HG03439 (cell line): ENCODE measurements around the gene DAP.
A peak's percentile ranks its signal among the peaks of the same experiment; 100 is the strongest.

Experiments
- ATAC-seq: cut with Tn5 transposase; IDR thresholded peaks from one replicate; pipeline ENCODE4 v1.9.1; 2021; ENCODE audit warnings: mild to moderate bottlenecking, moderate library complexity; ENCODE audit not compliant: unreplicated experiment

The DAP gene

DNA sequence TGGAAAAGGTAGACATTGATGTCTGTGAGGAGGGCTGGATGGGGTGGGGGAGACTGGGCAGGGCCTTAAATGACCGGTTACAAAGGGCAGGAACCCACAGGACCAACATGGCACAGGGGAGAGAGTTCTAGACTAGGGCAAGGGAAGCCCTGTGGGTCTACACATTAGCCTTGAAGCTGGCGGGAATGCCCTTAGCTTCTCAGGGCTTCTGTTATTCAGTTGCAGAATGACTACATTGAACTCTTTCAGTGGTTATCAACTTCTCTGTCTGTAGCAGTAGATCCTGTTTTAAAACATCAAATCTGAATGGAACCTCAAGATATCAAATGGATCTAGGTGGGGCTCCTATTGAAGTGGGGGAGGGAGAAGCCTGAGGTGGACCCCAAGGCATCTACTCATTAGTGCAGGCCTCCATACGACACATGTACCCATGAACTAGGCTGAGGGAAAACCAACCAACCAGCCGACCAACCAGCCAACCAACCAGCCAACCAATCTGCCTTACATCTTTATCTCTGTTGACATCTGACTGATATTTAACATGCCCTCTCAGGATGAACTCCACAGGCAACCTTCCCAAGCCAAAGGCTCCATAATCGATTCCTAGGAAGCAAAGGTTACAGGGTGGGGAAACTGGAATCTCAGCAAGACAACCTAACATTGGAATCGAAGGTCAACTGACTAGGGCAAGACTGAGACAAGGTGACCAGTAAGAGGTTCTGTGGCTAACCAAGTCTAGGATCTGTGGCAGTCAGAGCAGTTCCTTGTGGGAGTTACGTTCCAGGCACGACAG is 48.3 kb downstream of the DAP start:
- peak; percentile 77 for ATAC-seq

DNA sequence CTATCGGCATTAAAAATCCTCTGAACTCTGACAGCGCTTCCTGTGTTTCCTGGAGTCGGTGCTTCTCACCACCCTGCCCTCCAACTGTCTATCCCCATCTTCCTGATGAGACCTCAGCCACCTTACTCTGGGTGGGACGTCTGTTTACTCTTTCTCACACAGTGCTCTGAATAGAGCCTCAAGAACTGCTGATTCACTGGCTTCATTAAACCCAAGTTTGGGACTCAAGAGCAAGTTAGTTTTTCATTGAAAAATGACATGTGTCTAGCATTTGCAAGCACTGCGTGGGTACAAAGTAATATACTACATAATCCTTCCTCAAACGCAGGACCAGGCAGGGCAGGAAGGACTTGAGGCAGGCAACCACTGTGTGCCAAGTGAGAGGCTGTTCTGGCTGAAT is 49.5 kb downstream of the DAP start:
- ATAC-seq = no peak

DNA sequence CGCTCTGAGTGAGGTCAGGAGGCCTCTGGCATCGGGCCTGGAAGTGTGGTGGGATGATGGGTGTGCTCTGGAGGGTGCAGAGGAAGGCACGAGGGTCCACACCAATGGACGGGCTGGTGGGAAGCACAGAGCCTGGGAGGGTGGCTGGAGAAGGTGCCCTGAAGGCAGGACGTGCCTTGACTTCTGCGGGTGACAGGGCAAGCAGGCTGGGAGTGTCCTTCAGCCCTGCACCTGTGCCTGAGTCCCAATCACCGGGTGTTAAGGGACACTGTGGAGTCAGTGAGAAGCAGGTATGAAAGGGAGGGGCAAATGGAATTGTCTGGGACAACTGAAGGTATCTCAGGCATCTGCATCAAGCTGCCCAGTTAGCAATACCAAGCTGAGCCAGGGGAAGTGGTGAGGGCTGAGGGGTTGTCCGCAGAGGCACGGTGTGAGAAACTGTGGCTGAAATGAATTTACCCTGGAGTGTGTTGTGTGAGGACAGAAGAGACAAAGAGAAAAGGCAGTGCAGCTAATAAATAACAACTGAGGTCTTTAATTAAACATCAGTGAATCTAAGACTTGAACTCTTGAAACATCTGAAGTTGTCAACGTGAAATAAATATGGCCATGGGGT is 50.4 kb downstream of the DAP start:
- no peak for ATAC-seq

DNA sequence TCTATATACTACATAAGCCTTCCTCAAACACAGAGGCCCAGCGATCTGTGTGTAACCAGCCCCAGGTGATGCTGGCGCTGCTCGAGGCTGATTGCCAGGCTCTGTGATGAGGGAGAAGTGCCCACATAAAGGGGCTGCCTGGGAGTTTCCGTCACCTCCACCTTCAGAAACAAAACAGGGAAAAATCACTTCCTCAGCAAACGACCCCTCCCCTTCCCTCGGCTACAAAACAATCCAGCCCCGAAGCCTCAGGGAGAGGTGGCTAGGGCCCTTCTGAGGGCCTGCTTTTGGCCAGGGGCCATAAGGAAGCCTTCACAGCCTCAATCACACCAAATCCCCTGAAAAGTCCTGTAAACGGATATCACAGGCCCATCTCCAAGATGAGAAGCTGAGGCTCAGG is 51.1 kb downstream of the DAP start:
- ATAC-seq = no peak

DNA sequence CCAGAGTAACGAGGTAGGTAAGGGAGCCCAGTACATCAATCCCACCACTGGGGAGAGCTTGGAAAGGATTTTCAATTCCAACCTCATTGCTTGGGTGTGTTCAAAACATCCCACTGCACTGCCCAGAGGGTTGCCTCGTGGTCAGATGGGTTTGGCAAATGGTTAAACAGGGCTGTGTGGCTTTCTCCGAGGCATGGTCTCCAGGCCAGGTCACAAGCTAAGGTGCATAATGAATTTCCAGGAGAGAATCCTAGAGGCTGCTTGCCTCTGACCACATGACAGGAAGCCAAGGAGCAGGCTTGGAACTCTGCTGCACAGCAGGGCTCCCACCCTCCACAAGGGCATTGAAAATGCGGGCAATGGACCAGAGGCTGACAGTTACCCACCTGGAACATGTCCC is 51.6 kb downstream of the DAP start:
- no peak for ATAC-seq

DNA sequence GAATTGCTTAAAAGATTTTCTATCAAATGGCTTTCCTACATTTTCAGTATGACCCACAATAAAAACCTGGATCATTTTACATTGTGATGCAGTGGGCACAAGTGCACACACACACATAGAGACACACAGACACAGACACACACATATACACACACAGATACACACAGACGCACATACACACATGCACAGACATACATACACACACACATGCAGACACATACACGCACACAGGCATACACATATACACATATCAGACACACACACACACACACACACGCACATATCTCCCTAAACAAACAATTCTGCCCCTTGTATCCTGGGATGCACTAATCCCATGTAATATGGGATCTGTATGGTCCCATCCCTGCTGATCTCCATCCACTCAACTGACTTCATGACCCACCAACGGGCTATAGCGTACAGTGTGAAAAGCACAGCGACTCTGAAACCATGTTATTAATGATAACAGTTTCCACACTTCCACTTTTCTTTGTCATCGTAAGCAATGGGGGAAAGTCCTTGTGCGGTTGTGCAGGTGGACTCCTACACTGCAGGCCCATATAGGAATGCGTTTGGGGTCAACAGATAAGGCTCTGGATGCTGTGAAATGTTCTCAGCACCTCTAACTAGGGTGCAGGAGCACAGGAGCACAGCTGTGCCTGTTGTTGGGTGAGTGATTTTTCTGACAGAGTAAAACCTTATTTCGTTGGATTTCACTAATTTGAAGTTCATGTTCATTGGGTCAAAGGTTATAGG is 52.7 kb downstream of the DAP start:
- no peak for ATAC-seq

DNA sequence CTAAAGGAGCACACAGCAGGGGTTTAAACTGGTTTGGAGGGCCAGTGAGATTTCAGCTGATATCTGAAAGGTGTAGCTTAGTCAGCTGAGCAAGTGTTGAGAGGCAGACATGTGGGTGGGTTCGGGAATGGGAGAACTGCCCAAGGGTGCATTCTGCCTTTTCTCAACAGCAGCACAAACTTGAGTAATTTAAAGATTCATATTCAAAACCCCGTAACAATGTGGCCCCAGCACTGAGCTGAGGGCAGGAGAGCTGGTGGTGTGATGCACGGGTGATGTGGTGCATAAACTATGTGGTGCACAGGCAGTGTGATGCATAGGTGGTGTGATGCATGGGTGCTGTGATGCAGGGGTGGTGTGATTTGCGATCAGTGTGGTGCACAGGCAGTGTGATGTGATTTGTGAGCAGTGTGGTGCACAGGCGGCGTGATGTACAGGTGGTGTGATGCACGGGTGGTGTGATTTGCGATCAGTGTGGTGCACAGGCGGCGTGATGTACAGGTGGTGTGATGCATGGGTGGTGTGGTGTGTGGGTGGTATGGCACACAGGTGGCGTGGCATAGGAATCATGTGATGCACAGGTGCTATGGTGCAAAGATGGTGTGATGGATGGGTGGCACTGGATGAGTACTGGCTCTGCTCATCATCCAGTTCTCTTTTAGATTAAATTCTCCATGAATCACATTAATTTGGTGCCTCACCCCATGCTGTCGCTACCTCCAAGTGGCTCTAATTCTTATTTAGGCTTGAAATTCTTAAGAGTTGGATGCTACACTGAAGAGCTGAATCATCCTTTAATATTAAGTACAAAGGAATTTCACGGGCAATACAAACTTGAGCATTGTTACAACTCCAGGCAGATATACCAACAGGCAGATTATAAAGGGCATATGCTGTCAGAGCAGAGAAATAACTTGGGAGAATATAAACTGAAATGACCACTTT is 53.6 kb downstream of the DAP start:
- no peak for ATAC-seq

DNA sequence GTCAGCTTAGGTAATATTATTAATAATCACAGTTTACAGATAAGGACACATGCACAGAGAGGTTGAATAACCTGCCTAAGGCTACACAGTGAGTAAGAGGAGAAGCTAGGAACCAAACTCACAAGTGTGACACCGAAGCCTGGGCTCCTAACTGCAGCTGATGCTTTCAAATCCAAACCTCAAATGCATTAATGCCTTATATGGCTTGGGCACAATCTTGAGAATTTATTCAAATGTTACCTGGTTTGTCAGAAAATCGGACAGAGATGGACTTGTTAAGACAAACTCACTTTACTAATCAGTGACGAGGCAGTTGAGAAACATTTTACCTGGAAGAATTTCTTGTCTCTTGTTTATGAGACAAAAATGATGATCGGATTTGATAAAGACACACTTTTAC is 54.7 kb downstream of the DAP start:
- ATAC-seq = no peak

DNA sequence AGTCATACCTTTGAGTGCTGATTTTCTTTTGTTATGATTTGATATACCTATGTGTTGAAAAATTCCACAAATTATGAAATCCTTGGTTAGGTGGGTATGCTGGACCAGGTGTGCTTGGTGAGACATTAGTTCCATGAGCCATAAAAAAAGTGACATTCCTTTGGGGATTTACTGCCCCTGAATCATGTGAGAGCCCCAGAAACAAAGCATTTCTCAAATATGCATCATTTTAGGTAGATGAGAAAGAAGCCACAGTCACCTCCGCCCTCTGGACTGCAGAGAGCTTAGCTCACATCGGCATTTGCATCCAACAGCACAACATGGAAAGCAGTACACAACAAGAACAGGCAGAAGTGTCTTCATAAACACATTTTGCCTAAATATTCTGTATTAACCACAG is 55.3 kb downstream of the DAP start:
- ATAC-seq = no peak

DNA sequence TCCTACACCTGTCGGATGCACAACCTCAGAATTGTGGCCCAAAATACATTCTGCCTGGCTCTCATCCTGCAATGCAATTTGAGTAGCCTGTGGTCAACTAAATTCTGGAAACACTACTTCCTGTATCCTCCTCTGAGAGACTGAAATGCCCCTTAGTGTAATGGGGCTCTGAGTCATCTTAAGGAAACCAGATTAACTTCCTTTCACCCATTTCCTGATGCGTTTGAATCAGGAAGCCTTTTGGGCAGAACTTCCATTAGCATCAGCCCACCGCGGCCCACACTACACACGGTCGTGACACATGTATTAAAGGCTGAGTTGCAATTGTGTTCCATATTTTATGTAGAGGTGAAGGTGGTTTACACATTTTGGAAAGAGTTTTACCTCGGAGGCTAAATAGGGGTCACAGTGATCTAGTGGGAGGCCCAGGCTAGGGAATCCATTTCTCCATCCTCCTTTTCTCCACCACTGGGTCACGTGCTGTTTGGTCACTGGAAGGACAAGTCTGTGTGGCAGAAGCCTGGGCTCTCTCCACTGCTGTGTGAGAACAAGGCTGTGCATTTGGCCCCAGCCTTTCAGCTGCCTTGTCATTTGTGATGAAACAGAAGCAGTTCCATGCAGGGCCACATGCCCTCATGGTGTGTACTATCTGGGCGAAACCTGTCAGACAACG is 55.9 kb downstream of the DAP start:
- ATAC-seq = no peak

DNA sequence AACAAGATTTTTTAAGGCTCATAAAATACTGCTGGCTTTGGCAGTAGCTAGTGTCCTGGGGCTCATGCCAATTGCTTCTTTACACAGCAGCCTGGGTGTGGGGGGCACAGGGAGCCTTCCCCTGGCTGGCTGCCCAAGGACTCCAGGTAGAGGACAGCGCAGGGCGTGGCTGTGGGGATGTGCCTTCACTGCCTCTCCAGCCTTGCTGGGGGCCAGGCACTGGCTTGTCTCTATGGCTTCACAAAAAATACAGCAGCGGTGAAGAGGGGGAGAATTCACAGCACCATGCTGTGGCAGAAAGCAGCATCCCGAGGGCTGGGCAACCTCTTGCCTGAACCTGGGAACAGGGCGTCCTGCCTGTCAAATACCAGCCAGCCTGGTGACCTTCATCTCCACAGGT is 57.4 kb downstream of the DAP start:
- no peak for ATAC-seq

DNA sequence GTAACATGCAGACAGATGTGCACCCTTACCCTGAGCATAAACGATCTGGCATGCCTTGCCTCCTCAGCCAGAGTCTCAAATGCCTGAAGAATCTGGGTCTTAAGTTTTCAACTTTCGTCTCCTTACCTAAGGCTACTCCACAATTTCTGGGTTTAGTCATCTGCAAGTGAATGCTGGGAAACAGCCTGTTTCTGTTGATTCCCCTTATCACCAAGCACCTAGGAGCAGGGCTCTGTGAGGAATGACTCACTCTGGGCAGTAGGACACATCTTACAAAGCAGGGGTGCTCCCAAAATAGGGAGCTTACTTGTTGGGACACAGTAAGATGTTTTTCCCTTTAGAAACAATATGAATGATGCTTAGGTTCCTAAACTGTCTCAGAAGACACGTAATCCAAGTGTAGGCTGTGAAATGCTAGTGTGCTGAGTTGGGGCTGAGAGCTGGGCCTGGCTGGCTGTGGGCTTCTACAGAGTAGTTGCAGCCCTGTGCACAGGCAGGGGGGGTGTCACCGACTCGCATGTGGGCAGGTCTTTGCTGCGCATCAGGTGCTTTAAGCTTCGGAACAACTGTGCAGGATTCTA is 58.0 kb downstream of the DAP start:
- ATAC-seq = no peak

DNA sequence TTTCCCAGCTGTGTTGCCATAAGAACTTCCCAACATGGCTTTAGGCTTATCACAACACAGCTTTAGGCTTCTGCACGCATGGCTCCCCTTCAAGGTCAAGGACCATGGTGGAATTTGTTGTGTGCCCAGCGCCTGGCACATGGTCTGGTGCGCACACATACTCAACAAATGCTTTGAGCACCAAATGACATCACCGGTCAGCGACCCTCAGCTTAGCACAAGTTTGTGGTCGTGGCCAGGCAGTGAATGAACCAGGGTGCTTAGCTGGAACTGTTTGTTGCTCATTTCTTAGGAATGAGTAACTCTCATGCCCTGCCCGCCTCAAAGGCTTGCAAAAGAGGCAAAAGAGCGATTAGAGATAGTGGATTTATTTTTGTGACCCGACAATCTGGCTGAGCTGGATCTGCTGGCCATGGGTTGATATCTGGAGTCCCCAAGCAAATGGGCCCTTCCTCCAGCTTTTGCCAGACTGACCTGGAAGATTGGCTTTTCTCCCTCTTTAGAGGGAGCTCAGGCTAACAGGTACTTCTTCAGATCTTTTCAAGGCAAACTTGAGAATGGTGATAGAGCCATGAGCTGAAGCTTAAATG is 58.9 kb downstream of the DAP start:
- no peak for ATAC-seq

DNA sequence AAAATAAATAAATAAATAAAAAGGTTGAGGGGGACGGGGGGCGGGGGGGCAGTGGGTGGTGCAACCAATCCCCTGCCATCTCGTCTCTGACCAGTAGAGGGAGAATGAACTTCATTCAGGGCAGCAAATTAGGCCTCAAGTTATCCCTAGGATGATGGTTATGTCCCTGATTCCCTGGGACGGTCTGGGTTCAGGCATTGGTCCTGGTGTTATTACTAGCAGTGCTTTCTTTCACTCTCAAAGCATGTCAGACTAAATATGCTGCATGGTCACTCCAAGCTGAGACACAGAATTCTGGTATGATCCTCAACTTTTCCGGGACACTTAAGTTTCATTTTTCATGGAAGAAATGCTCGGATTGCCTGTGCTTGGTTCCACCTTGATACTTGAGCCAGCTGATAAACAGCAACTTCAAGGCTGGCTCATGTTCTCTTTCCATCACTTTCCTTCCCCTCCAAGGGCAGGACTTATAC is 59.4 kb downstream of the DAP start:
- no peak for ATAC-seq

DNA sequence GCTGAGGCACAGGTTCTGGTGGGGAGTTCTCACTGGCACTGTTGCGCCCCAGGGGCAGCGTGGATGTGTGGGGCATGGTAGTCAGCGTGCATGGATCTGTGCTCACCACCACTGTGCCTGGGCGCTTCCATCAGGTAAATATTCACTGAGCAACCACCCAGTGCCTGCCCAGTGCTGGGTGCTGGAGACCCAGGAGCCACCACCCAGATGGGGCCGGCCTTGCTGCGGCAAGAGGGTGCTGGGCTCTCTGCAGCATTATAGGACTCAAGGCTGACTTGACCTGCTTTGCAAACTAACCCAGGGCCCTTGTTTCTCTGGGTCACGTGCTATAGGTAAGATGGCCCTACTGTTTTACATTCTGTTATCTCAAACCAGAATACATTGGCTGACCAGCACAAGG is 60.5 kb downstream of the DAP start:
- peak; percentile 6 for ATAC-seq

DNA sequence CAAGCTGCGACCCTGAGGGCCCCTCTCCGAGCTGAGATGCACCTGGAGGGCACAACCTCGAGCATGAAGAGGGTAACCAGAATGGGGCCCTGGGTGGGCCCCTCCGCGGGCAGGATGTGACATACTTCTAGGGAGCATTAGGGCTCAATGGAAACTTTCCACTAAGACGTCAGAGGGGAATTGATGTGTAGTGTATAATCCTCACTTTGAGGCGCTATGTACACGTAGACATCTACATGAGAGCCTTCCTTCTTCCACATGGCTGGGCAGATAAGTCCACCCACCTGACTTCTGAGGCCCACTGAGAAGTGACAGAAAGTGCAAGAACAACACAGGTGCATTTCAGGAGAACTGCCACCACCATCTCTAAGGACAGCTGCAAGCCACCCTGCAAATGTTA is 61.0 kb downstream of the DAP start:
- peak; percentile 68 for ATAC-seq

DNA sequence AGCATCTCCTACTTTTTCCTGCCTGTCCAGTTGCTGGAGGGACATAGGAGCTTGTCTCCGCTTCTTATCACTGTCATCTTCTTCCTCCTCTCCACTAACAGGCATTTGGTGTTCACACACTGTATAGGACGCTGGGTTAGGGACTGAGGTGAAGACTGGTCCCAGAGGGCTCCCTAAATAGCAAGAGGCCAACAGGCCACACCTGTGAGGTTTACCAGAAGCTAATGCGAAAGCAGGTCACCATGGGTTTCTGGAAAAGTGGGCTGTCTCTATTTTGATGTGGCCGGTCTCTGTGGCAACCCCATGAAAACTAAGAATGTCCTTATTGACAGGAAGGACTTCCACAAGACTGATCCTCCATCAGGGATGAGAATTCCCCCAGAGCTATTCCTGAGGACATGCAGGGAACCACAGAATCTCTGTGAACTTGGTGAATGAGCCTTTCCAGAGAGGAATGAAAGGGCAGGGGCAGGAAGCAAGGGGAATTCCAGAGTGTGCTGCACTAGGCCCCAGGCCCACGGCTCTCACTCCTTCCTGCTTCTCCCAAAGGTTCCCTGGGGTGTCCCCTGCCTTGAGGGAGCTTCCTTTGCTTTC is 61.7 kb downstream of the DAP start:
- peak; percentile 53 for ATAC-seq

DNA sequence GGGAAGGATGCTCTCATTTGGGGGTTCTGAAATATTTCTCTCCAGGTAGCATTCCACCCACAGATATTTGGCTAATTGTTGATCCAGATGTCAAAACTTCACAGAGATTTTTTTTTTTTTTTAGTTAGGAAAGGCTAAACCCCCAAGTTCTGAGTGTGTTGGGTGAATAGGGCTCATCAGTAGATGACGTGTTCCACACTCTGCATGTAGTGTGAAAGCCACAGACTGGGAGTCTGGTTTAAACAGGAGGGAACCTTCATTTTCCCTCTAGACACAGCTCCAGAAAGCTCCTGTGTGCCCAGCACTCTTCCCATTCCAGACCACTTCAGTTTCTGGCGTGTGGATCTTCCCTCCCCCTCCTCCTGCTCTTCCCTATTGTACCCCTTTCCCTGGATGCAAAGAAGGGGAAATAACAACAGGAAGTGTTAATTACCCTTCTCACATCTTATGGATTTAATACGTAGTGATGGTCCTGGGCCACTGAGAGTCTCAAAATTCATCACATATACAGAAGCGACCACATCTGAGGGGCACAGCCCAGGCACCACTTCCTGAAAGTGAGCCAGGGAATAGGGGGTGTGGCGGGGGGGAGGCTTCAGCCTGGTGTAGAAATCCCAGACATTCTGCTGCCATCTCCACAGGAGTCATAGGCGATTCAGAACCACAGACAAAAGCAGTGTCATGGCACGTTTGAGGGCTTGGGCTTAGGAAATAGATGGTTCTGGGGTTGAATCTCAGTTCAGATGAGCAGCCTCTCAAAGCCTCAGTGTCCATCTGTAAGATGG is 65.1 kb downstream of the DAP start:
- ATAC-seq = no peak
